Epithelial cell of proximal tubule (primary cell): ENCODE data around the gene NAXD. TPM values are rescaled to one million over a fixed set of nuclear protein-coding genes. Genes with fewer than 3 reads are reported as not detected.
"Not testable (repeated sequence)": the region's sequence is repeated elsewhere in the genome, so short reads cannot be mapped to it uniquely, and the experiment has no call there.

Experiments
- DNase-seq: peaks from one replicate; pipeline ENCODE4 v3.0.0-alpha.2; 2011; ENCODE audit warnings: low read depth
- H3K4me3 ChIP-seq: 2 replicates; pipeline ENCODE4 v1.5.1; 2011; ENCODE audit warnings: low read depth, mild to moderate bottlenecking, low read length
- total RNA-seq: library from RNA; depleted of rRNA; stranded (reverse); fragments of >200 nt; gene quantifications from 2 replicates; pipeline ENCODE4 v1.2.3, GENCODE V29; 2015
- TF ChIP-seq, protein P1 (sequence below): conservative IDR thresholded peaks from 2 replicates; pipeline ENCODE4 v1.5.1; 2012; ENCODE audit warnings: low read depth, mild to moderate bottlenecking, low read length

NAXD gene
- total RNA-seq, 1 donor from 2014 or later, result 16.7 TPM

DNA sequence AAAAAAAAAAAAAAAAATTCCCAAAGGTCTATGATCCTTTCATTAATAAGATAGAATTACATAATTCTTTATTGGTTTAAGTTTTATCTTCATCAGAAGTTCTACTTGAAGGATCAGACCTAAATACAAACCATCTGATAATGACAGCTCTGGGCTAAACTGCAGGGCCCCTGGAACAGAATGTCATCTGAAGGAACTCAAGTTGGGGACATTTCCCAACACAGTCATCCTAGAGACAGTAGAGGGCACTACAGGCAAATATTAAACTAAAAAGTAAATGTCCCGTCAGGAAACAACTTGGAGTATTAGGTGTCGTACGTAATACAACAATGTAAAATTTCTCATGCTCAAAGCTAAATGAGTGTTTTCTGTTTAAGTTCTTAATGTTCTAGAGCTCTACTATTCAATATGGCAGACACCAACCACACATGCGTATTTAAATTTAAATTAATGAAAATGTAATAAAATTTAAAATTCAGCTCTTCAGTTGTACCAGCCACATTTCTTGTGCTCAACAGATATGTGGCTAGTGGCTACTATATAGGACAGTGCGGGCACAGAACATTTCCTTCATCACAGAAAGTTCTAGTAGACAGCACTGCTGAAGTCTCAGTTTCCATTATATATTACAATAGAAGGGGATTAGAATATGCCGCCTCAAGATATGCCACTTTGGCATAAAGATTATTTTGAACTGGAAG is 21.8 kb upstream of the NAXD start:
- TF ChIP-seq, protein P1, sequence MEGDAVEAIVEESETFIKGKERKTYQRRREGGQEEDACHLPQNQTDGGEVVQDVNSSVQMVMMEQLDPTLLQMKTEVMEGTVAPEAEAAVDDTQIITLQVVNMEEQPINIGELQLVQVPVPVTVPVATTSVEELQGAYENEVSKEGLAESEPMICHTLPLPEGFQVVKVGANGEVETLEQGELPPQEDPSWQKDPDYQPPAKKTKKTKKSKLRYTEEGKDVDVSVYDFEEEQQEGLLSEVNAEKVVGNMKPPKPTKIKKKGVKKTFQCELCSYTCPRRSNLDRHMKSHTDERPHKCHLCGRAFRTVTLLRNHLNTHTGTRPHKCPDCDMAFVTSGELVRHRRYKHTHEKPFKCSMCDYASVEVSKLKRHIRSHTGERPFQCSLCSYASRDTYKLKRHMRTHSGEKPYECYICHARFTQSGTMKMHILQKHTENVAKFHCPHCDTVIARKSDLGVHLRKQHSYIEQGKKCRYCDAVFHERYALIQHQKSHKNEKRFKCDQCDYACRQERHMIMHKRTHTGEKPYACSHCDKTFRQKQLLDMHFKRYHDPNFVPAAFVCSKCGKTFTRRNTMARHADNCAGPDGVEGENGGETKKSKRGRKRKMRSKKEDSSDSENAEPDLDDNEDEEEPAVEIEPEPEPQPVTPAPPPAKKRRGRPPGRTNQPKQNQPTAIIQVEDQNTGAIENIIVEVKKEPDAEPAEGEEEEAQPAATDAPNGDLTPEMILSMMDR, result peak; percentile 69
- H3K4me3 ChIP-seq, result no peak overlapping the region
- no peak for DNase-seq

DNA sequence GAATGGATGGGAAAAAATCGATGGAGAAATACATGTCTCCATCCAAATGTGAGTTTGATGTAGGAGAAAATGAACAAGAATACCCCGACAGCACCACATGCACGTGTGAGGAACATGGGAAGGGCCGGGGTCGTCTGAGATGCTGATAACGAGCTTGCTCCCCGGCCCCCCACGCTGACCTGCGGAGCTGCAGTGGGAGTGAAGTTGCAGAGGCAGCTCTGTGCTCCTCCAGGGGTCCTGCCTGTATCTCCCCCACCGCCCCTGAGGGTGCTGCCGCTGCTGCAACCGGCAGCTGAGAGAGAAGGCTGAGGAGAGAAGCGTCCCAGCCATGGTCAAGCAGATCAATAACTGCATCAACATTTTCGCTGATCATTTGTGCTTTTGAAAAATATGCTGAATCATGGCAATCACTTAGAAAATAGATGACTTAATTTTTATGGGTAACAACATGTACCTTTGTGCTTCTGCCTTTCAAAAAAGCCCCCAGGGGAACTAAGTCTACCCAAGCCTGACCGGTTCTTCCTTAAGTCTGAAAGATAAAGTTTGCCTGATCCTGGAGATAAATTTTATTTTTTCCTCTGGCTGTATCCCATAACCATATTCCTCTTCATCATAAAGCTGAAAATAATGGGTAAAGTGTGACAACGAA is 18.2 kb upstream of the NAXD start:
- TF ChIP-seq, protein P1, result no peak
- H3K4me3 ChIP-seq, result no peak overlapping the region
- DNase-seq, result no peak

DNA sequence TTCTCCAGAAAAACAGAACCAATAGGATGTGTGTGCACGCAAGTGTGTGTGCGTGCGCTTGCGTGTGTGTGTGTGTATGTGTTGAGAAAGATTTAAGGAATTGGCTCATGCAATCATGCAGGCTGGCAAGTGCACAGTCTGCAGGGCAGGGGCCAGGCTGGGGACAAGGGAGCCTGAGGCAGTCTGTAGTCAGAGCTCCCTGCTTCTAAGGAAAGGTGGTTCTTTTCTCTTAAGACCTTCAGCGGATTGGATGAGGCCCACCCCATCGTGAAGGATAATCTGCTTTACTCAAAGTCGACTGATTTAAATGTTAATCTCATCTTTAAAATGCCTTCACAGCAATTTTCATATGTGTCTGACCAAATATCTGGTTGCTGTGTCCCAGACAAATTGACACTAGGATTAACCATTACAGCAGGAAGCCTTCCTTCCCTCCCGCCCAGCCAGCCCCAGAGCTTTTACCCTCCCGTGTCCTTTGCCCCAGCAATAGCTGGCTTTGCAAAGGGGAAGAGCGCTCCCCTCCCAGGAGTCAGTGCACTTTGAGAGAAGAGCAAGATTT is 15.0 kb upstream of the NAXD start:
- no peak for DNase-seq
- TF ChIP-seq, protein P1, result no peak
- no peak overlapping the region for H3K4me3 ChIP-seq

DNA sequence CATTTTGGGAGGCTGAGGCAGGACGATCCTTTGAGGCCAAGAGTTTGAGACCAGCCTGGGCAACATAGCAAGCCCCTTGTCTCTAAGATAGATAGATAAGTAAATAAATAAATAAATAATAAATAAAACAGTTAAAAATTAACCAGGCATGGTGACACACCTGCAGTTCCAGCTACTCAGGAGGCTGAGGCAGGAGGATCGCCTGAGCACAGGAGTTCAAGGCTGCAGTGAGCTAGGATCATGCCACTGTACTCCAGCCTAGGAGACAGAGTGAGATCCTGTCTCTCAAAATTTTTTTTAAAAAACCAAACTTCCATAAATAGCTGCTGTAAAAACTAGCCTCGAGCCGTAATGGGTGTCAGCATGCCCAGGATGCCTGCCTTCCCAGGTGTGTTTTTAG is 14.4 kb upstream of the NAXD start:
- TF ChIP-seq, protein P1, result no peak
- DNase-seq, result no peak
- no peak overlapping the region for H3K4me3 ChIP-seq

DNA sequence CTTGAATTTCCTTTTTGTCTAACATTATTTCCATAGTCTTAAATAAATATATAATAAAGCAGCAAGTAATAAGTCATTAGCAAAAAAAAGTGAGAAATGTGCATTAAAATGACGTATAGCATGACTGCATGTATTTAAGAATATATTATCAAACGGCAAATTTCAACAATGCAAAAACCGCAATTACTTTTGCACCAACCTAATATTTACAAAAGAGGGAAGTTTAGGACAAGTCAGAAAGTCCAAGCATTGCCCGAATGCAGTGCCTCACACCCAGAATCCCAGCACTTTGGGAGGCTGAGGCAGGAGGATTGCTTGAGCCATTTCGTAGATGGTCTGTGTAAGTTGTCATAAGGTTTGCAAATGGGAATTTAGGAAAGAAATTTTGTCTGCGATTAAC is 10.2 kb upstream of the NAXD start:
- TF ChIP-seq, protein P1, result no peak
- DNase-seq, result no peak
- no peak overlapping the region for H3K4me3 ChIP-seq

DNA sequence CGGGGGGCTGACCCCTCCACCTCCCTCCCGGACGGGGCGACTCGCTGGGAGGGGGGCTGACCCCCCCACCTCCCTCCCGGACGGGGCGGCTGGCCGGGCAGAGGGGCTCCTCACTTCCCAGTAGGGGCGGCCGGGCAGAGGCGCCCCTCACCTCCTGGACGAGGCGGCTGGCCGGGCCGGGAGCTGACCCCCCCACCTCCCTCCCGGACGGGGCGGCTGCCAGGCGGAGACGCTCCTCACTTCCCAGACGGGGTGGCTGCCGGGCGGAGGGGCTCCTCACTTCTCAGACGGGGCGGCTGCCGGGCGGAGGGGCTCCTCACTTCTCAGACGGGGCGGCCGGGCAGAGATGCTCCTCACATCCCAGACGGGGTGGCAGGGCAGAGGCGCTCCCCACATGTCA is 9.1 kb upstream of the NAXD start:
- not testable (repeated sequence) for DNase-seq, H3K4me3 ChIP-seq

DNA sequence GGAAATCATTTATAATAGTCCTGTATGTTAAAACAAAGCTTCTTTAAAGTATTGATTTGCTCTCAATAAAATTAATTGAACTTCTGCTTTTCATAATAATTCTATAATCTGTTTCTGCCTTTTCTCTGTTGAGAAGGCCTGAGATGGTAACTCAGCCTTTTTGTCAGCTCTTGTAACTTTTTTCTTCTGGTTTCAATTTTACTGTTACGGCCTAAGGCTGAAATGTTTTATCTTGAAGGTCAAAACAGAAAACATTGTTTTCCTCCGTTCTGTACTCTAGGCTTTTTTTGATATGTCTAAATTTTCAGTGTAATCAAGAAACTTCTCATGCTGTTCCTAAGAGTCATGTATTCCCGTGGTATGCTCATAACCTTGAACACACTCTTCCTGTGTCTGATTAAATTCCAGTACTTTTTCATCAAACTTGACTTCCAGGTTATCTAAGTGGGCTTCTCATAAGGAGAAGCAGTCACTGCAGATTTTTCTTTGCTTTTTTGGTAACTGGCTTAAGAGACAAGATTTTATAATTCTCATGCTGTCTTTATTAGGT is 7.6 kb upstream of the NAXD start:
- TF ChIP-seq, protein P1, result no peak
- no peak overlapping the region for H3K4me3 ChIP-seq
- no peak for DNase-seq
